Inferior parietal cortex (tissue), 1 donor: ENCODE data around the gene ST3GAL4.

ENCODE experiments used
- DNase-seq: peaks from one replicate; pipeline ENCODE4 v3.0.0-alpha.2; 2016; ENCODE audit errors: extremely low spot score

ST3GAL4 gene

GRCh38 chr11:126329644-126330211 lies 25.8 kb upstream of the ST3GAL4 start:
- no peak for DNase-seq

DNA sequence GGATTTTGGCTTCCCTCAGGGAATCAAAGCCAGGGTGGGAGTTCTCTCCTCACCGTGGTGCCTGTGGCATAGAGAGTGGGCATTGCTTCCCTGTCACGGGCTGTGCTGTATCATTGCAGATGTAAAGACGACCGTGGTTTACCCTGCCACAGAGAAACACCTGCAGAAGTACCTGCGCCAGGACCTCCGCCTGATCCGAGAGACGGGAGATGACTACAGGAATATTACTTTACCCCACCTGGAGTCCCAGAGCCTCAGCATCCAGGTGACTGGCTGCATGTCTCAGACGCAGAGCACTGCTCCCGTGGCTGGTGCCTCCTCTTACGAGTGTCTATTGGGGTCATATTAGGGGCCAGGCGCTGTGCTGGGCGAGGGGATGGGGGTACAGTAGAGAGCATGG lies 24.2 kb upstream of the ST3GAL4 start:
- no peak for DNase-seq

- DNase-seq: no peak
Observed at GRCh38 chr11:126332221-126332711, 23.2 kb upstream of the ST3GAL4 start.

GRCh38 chr11:126333142-126333541 lies 22.3 kb upstream of the ST3GAL4 start:
- DNase-seq: no peak

DNA sequence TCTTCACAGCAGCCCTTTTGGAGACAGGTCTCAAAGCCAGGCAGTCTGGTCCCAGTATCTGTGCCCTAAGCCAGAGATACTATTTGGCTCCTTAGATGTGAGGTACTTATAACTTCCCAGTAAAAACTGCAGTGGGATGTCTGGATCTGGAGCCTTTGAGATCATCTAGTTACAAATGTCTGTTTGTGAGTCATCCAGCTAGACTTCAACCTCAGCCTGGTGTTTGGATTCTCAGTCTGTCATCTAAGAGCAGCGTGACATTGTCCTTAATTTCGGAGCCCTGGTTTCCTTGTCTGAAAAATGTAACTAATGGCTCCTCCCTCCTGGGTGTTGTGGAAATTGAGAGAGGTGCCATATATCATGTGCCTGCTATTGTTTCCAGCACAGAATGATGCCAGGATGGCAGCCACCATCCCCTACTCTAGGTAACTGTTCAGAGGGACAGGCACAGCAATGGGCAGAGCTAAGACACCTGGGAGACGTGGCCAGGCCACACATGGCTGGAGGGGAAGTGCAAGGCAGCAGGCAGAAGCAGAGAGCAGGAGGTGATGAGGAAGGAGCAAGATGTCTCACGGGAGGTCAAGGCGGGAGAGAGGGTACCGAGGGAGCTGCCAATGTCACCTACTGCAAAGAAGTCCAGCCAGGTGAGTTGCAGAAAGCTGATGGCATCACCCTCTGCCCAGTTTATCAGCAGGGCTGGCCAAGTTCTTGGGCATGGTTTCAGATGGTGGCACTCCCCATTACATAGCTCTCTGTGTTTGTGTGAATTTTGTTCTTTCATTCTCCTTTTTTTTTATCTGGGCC lies 20.6 kb upstream of the ST3GAL4 start:
- no peak for DNase-seq

- DNase-seq: no peak
Observed at GRCh38 chr11:126335463-126335760, 20.1 kb upstream of the ST3GAL4 start.

- no peak for DNase-seq
Observed at GRCh38 chr11:126336138-126336541, 19.3 kb upstream of the ST3GAL4 start.

DNA sequence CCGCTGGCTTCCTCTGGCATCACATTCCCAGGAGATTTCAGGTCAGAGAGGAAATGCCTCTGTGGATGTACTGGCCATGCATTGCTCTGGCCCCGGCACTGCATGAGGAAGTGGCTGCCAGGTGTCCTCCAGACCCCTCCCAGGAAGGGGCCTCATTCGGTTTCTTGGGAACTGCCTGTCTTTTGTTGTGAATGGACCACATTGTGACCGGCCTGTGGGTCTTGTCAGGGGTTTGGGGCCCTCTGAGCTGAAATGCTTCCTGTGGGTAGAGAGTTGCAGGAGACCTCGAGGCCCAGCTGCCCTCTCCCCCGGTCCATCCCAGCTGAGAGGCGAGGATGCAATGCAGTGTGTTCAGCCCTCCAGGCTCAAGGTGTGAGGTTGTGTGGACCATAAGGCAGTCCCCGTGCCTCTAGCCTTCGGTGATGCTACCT lies 18.8 kb upstream of the ST3GAL4 start:
- DNase-seq: no peak

- no peak for DNase-seq
Observed at GRCh38 chr11:126337126-126337473, 18.4 kb upstream of the ST3GAL4 start.

DNA sequence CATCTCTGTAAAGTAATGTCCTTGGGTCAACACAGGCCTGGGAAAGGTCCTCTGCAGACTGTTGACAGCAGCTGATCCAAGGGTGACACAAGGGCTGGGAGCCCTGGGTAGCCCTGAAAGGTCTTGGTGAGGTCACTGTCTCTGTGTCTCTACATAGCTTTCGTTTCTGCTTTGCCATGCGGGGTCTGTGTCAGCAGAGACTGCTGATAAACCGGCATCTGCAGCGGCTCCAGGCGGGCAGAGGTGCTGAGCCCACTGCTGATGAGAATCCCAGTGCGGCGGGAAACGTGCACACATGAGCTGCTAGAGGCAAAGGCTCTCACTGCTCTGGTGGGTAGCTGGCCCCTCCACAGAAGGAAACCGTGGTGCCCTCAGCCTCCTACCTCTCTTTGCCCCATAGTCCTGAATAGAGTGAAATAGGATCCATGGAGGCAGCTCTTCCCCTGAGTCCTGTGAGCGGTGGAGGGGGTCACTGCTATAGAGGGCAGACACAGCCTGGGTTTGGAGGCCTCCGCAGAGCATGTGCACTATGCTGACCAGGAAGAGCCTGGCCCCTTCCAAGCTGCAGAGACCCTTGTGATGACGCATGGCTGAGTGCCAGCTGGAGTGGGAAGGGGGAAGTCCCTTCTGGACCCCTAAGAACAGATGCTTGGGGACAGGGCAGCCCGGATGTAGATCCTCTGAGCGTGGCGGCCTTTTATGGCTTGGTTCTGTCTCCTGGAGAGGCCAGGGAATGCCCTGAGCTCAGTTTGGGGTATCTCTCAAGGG lies 17.8 kb upstream of the ST3GAL4 start:
- no peak for DNase-seq

GRCh38 chr11:126338346-126339055 lies 17.0 kb upstream of the ST3GAL4 start:
- DNase-seq: no peak

GRCh38 chr11:126339073-126339862 lies 16.2 kb upstream of the ST3GAL4 start:
- no peak for DNase-seq

GRCh38 chr11:126339863-126340434 lies 15.5 kb upstream of the ST3GAL4 start:
- DNase-seq: no peak

DNA sequence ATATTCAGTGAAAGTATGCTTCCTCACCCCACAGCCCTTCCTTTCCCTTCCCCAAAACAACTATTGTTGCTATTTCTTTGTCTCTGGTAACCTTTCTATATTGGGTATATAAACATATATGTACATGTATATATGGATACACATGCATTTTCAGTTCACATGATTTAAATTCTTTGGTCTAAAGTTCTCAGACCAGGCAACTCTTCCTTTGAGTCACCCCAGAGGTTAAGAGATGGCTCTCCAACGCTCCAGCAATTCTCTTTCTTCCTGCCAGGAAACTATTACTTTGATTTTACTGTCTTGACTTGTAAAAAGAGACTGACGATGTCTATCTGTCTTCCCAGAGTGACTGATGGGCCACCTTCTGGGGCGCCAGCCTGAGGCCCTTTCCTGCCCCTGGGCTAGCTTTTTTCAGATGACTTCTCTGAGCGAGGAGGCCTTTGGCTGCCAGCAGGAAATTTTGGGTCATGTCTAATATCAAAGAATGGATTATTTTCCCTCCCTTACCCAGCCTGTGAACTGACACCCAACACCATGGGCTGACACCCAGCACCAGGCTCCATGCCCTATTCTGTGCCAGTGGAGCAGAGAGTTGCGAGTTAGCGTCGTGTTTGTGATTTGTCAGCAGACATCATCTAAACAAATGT lies 14.4 kb upstream of the ST3GAL4 start:
- no peak for DNase-seq

- DNase-seq: no peak
Observed at GRCh38 chr11:126341760-126342161, 13.7 kb upstream of the ST3GAL4 start.

GRCh38 chr11:126343051-126343450 lies 12.4 kb upstream of the ST3GAL4 start:
- no peak for DNase-seq

DNA sequence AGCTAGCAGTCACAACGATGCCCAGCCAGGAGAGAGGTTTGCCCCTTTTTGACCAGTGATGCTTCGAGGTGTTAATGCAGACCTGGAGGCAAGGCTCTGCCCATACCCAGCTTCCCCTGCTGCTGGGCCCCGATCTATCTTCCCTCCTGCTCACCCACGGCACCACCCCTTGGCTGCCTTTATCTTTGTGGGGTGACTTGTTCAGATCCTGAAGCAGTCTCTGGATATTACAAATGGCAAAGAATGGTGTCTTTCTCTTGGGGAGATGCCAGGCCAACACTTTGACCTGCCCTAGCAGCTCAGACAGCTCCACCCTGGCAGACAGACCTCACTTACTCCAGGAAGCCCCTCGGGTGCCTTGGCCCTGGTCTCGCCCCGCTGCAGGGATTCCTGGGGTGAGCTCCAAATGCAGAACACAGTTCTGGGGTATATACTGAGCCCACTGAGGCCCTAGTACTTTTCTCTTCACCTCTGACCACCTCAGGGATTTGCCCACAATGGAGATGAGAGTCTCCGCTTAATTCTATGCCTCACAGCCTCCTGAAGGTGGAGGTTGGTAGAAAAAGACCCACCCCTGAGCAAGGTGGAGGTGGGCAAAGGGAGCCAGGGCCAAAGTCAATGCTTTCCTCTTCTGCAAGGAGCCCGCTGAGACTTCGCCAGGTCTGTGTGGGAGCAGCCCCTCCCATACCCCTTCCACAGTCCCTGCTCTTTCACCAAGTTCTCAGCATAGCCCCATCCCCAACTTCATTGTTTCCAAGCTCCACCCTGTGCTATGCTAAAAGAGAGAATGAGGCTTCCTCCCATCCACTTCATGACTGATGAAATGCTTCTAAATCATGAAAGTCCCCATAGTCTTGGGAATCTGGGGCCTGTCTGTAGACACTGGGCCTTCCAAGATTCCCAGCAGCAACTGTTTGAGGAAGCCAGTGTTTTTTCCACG lies 11.1 kb upstream of the ST3GAL4 start:
- DNase-seq: no peak

- DNase-seq: no peak
Observed at GRCh38 chr11:126345283-126345682, 10.2 kb upstream of the ST3GAL4 start.
